H1 (cell line): Measurements from ENCODE around the gene CUEDC2. TPM values are rescaled to one million over a fixed set of nuclear protein-coding genes. Genes with fewer than 3 reads are reported as not detected.

Source experiments
- BRCA1 ChIP-seq: IDR thresholded peaks from 2 replicates; pipeline ENCODE4 v1.6.1; 2012; ENCODE audit warnings: low read depth, low read length, improper control_type of control experiment
- CBX8 ChIP-seq: fragments of 300-800, 300-1000 bp; sonication (generic); IDR thresholded peaks from 2 replicates; pipeline ENCODE4 v1.7.1; 2016; ENCODE audit warnings: low read depth, low read length, borderline replicate concordance
- CREB1 ChIP-seq: IDR thresholded peaks from 2 replicates; pipeline ENCODE4 v1.6.1; 2012; ENCODE audit warnings: inconsistent platforms
- EGR1 ChIP-seq: IDR thresholded peaks from 2 replicates; pipeline ENCODE4 v1.6.1; 2011; ENCODE audit warnings: low read depth, low read length, borderline replicate concordance
- RBBP5 ChIP-seq: IDR thresholded peaks from 2 replicates; pipeline ENCODE4 v1.7.1; 2012; ENCODE audit warnings: low read depth, mild to moderate bottlenecking, inconsistent platforms, low read length, moderate library complexity, borderline replicate concordance
- SP2 ChIP-seq: IDR thresholded peaks from 2 replicates; pipeline ENCODE4 v1.6.1; 2012; ENCODE audit warnings: mild to moderate bottlenecking, low read length, inconsistent platforms
- SP4 ChIP-seq: IDR thresholded peaks from 2 replicates; pipeline ENCODE4 v1.6.1; 2012; ENCODE audit warnings: low read length, inconsistent platforms
- polyA plus RNA-seq, 7 experiments: library from polyadenylated mRNA; depleted of rRNA in 3 of 7; stranded (reverse) in 5 of 7; unstranded in 2 of 7; fragments of >200 nt in 5 of 7; fragments of 200-250 nt in 2 of 7; gene quantifications; 1 replicate in 5 of 7; 2 replicates in 1 of 7; 4 replicates in 1 of 7; pipeline versions ENCODE4 v1.2.1 to v1.2.3, GENCODE V29; 2011 to 2013; ENCODE audit warnings: missing spikeins in 2 of 7, mixed read lengths in 2 of 7
- total RNA-seq: library from RNA; stranded (reverse); fragmentation: NEBNext Ultra II Directional; extraction: Animal tissue kit (Norgen Biotek cat#: 25700); gene quantifications from 2 replicates; pipeline ENCODE4 v1.2.1, GENCODE V29; 2021

Gene CUEDC2
- total and polyA plus RNA-seq, 2 of the 8 experiments (the other 6 are each of a cell fraction or from before 2014, with no cell fraction given) = 41.7 to 55.2 TPM

GRCh38 chr10:102437515-102437914, 5.1 kb upstream of the CUEDC2 start (continued):
- TF ChIP-seq RBBP5 (no peak), EGR1 (no peak), BRCA1 (no peak), SP2 (no peak), CREB1 (no peak), SP4 (no peak), CBX8 (no peak)
